ENCODE data around the gene DDX18.

DNA sequence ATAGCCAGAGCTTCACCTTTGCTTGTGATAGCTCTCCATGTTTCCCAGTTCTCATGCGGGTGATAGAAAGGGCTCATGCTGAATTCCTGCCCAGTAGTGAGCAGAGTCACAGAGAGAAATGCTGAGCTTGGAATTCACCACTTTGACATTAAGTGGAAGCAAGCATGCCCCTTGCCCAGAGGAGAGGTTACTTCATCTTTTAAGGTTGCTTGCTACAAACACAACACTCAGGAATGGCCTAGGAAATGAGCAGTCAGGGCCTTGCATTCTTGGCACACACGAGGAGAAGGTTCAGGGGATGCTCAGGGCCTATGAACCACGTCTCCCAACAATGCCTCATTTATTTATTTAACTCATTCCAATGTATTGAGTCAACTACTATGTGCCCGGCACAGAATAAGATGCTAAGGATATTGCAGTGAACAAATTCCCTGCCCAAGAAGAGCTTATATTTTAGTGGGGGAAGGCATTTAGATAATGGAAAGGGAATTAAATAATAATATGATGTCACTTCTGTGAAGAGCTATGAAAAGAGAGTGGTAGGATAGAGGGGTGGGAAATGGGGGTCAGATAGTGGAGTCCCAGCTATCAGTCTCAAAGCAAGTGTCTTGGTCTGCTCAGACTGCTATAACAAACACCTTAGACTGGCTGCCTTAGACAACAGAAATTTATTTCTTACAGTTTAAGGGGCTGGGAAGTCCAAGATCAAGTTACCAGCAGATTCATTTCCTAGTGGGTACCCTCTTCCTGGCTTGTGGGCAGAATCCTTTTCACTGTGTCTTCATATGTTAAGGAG, 42.1 kb downstream of the DDX18 start:
- TF ChIP-seq, protein P1, sequence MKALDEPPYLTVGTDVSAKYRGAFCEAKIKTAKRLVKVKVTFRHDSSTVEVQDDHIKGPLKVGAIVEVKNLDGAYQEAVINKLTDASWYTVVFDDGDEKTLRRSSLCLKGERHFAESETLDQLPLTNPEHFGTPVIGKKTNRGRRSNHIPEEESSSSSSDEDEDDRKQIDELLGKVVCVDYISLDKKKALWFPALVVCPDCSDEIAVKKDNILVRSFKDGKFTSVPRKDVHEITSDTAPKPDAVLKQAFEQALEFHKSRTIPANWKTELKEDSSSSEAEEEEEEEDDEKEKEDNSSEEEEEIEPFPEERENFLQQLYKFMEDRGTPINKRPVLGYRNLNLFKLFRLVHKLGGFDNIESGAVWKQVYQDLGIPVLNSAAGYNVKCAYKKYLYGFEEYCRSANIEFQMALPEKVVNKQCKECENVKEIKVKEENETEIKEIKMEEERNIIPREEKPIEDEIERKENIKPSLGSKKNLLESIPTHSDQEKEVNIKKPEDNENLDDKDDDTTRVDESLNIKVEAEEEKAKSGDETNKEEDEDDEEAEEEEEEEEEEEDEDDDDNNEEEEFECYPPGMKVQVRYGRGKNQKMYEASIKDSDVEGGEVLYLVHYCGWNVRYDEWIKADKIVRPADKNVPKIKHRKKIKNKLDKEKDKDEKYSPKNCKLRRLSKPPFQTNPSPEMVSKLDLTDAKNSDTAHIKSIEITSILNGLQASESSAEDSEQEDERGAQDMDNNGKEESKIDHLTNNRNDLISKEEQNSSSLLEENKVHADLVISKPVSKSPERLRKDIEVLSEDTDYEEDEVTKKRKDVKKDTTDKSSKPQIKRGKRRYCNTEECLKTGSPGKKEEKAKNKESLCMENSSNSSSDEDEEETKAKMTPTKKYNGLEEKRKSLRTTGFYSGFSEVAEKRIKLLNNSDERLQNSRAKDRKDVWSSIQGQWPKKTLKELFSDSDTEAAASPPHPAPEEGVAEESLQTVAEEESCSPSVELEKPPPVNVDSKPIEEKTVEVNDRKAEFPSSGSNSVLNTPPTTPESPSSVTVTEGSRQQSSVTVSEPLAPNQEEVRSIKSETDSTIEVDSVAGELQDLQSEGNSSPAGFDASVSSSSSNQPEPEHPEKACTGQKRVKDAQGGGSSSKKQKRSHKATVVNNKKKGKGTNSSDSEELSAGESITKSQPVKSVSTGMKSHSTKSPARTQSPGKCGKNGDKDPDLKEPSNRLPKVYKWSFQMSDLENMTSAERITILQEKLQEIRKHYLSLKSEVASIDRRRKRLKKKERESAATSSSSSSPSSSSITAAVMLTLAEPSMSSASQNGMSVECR (CRISPR knock-in tag; IDR thresholded peaks at IDR 0.05; ENCODE audit: borderline replicate concordance), result no peak
- TF ChIP-seq ZNF138 (CRISPR knock-in tag; conservative IDR thresholded peaks at IDR 0.05), result no peak
- no peak for TF ChIP-seq SOX15 (CRISPR knock-in tag; IDR thresholded peaks at IDR 0.05)

Measured in WTC11 (cell line).